A375 (cell line): Measurements from ENCODE around the gene GPATCH8. TPM values are rescaled to one million over a fixed set of nuclear protein-coding genes. Genes with fewer than 3 reads are reported as not detected.

ENCODE experiments used
- small RNA-seq: library from RNA; depleted of rRNA; stranded (forward); fragments of <200 nt; gene quantifications from one replicate; pipeline ENCODE3, GENCODE V24; 2014
- total RNA-seq: library from RNA; depleted of rRNA; stranded (reverse); fragments of >200 nt; shearing (Covaris generic); gene quantifications from 2 replicates; pipeline ENCODE4 v1.2.3, GENCODE V29; 2014; rRNA removed

Gene GPATCH8
- total RNA-seq = 18.9 and 23.3 TPM in 2 replicates

GRCh38 chr17:44503147-44504029 is at the start of gene GPATCH8:
Gene GPATCH8, minus strand, starts transcription at chr17:44503406. Its CDS starts 36 bp downstream, at chr17:44503370.

GRCh38 chr17:44389281-44389680 is 113.9 kb downstream of the GPATCH8 start, which contains the start of gene ITGA2B:
Gene ITGA2B, minus strand, starts transcription at chr17:44389649. Its CDS starts 176 bp downstream, at chr17:44389473.

DNA sequence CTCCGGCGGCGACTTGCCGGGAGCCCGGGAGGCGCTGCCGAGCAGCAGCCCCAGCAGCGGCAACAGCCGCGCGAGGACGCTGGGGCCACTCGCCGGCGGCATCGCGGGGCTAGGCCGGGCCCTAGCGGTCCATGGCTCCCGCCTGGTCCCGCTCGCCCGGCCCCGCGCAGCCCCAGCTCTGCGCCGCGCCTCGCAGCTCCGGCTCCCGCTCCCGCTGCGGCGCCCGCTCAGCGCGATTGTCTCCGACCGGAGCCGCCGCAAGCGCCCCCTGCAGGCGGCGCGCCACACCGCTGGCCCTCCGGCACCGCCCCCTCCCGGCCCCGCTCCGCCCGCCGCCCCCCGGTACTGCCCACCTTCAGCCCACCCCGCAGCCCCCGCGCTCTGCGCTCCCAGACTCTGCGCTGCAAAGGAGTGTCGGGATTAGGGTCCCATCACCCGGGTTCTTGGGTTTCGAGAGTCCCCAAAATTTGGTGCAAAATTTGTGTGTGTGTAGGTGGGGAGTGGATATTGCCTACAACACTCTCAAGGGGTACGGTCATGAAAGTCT is 139.5 kb downstream of the GPATCH8 start, which contains the start of gene FAM171A2:
Gene FAM171A2, minus strand, starts transcription at position 241 of the 547 bp plus-strand sequence. Its CDS starts 139 bp downstream, at position 102.

Small RNA genes within 50 kb of the gene (small RNA-seq; reads per million reads assigned to genes)
- not detected for gene RN7SL258P

Other genes starting within 250 kb of the GPATCH8 start
- not detected in 2 replicates for gene SLC4A1, start 235.3 kb downstream of the GPATCH8 start, total RNA-seq
- gene RUNDC3A, start 194.8 kb downstream of the GPATCH8 start, total RNA-seq = 0.79 and 2.6 TPM in 2 replicates
- gene SLC25A39, start 178.6 kb downstream of the GPATCH8 start, total RNA-seq = 101 and 121 TPM in 2 replicates
- 153 and 180 TPM in 2 replicates for gene GRN, start 158.1 kb downstream of the GPATCH8 start, total RNA-seq
- gene FAM171A2, start 139.6 kb downstream of the GPATCH8 start, total RNA-seq = 2.4 and 2.5 TPM in 2 replicates
- 0.05 and 0.34 TPM in 2 replicates for gene ITGA2B, start 113.8 kb downstream of the GPATCH8 start, total RNA-seq
- gene FZD2, start 54.1 kb upstream of the GPATCH8 start, total RNA-seq = 7.5 and 10.3 TPM in 2 replicates
- not detected in 2 replicates for gene MEIOC, start 153.1 kb upstream of the GPATCH8 start, total RNA-seq
- 28.9 and 39.1 TPM in 2 replicates for gene CCDC43, start 186.4 kb upstream of the GPATCH8 start, total RNA-seq
- gene DBF4B, start 205.3 kb upstream of the GPATCH8 start, total RNA-seq = 10.3 and 11.7 TPM in 2 replicates